ENCODE results near the gene RPS27A.

- TF ChIP-seq CTCF (IDR thresholded peaks at IDR 0.05; ENCODE audit: low read depth, low read length) (no peak), MYC (IDR thresholded peaks at IDR 0.05; ENCODE audit: low read depth, low read length) (no peak), POLR2A (IDR thresholded peaks at IDR 0.05; ENCODE audit: extremely low read depth, insufficient read length) (no peak)
Observed at GRCh38 chr2:55247025-55247424, 14.5 kb downstream of the RPS27A start.

Measured in NB4 (cell line).